DOHH2 (cell line): ENCODE results near the gene POLR3GL.

ENCODE experiments used
- CTCF ChIP-seq: fragments of 200-600 bp; sonication (generic); IDR thresholded peaks from one replicate; pipeline ENCODE4 v1.5.1; 2014; ENCODE audit warnings: antibody characterized with exemption, mild to moderate bottlenecking, low read depth, low read length; ENCODE audit not compliant: poor library complexity, severe bottlenecking
- EZH2phosphoT487 ChIP-seq: fragments of 200-600 bp; sonication (generic); IDR thresholded peaks from 2 replicates; pipeline ENCODE4 v1.6.1; 2017; ENCODE audit warnings: borderline replicate concordance, mild to moderate bottlenecking, antibody characterized with exemption, low read length, moderate library complexity, mixed read lengths

- TF ChIP-seq CTCF (no peak), EZH2phosphoT487 (no peak)
Observed at GRCh38 chr1:145993618-145994390, 29.3 kb downstream of the POLR3GL start.
